Subcutaneous abdominal adipose tissue (tissue), 5 donors: Measurements from ENCODE around the gene PSMA5.

Source experiments
- H3K27ac ChIP-seq: one replicate; pipeline ENCODE4 v1.7.0; 2013; ENCODE audit warnings: low read depth, mild to moderate bottlenecking, inconsistent platforms, low read length, moderate library complexity
- H3K27me3 ChIP-seq, 5 donors: one replicate each; pipeline ENCODE4 v1.7.0; 2013; ENCODE audit warnings: low read length in 5 of 5, inconsistent platforms in 1 of 5; ENCODE audit not compliant: control insufficient read depth in 5 of 5, insufficient read depth in 4 of 5
- H3K36me3 ChIP-seq, 5 donors: one replicate each; pipeline ENCODE4 v1.7.0; 2013; ENCODE audit warnings: low read length in 5 of 5; ENCODE audit not compliant: control insufficient read depth in 5 of 5, insufficient read depth in 5 of 5
- H3K4me1 ChIP-seq, 5 donors: one replicate each; pipeline ENCODE4 v1.7.0; 2013; ENCODE audit warnings: low read length in 5 of 5, mild to moderate bottlenecking in 3 of 5, moderate library complexity in 1 of 5; ENCODE audit not compliant: control insufficient read depth in 5 of 5, insufficient read depth in 5 of 5
- H3K4me3 ChIP-seq, 5 donors: one replicate each; pipeline ENCODE4 v1.7.0; 2013; ENCODE audit warnings: low read length in 5 of 5, low read depth in 1 of 5
- H3K9ac ChIP-seq, 5 donors: one replicate each; pipeline ENCODE4 v1.7.0; 2013; ENCODE audit warnings: low read length in 5 of 5, mild to moderate bottlenecking in 4 of 5, moderate library complexity in 3 of 5
- H3K9me3 ChIP-seq, 5 donors: one replicate each; pipeline ENCODE4 v1.7.0; 2013; ENCODE audit warnings: low read length in 5 of 5; ENCODE audit not compliant: control insufficient read depth in 5 of 5
- donor health status: healthy.
- donor health status: healthy.
- donor health status: healthy.
- donor health status: healthy.
- donor health status: healthy.

The PSMA5 gene

GRCh38 chr1:109357616-109358015, 68.6 kb downstream of the PSMA5 start:
- Histone ChIP-seq H3K9me3 (no peaks in the 10 kb centered on the region), H3K4me1 (peaks cover 0 to 20% (median 9%) of the 10 kb centered on the region in 5 donors), H3K27ac (no peak overlapping the region), H3K4me3 (no peak overlapping the region), H3K36me3 (peaks cover 2 to 22% (median 11%) of the 10 kb centered on the region in 5 donors), H3K27me3 (no peaks in the 10 kb centered on the region), H3K9ac (no peak overlapping the region)

DNA sequence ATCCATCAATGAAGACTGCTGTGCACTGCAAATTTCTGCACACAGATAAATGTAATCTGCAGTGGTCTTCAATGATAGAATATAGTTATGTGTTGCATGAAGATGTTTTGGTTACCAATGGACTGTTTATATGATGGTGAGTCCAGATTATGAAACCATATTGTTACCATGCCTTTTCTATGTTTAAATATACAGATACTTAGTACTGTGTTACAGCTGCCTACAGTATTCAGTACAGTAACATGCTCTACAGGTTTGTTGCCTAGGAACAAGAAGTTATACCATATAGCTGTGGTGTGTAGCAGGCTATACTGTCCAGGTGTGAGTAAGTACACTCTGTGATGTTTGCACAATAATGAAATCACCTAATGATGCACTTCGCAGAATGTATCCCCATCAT, 69.3 kb downstream of the PSMA5 start:
- Histone ChIP-seq H3K36me3 (peaks cover 2 to 26% (median 17%) of the 10 kb centered on the region in 5 donors), H3K27ac (no peak overlapping the region), H3K27me3 (no peaks in the 10 kb centered on the region), H3K9me3 (no peaks in the 10 kb centered on the region), H3K9ac (no peak overlapping the region), H3K4me1 (peaks cover 0 to 21% (median 7%) of the 10 kb centered on the region in 5 donors), H3K4me3 (no peak overlapping the region)

GRCh38 chr1:109356505-109356904, 69.7 kb downstream of the PSMA5 start:
- peaks cover 0 to 17% (median 3%) of the 10 kb centered on the region in 5 donors for H3K4me1 ChIP-seq
- peaks cover 6 to 29% (median 21%) of the 10 kb centered on the region in 5 donors for H3K36me3 ChIP-seq
- no peaks in the 10 kb centered on the region for H3K27me3 ChIP-seq
- H3K4me3 ChIP-seq = no peak overlapping the region
- H3K9me3 ChIP-seq = no peaks in the 10 kb centered on the region
- no peak overlapping the region for H3K9ac ChIP-seq
- no peak overlapping the region for H3K27ac ChIP-seq

DNA sequence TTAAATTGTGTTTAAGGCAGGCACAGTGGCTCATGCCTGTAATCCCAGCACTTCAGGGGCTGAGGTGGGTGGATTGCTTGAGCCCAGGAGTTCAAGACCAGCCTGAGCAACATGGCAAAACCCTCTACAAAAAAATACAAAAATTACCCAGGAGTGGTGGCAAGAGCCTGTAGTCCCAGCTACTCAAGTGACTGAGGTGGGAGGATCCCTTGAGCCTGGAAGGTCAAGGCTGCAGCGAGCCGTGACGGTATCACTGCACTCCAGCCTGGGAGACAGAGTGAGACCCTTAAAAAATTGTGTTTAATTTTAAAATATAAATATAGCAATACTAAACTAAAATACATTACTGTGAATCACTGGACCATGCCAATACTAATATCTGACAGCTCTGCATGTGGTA, 71.3 kb downstream of the PSMA5 start:
- no peaks in the 10 kb centered on the region for H3K9me3 ChIP-seq

GRCh38 chr1:109351457-109351856, 74.8 kb downstream of the PSMA5 start:
- Histone ChIP-seq H3K36me3 (peaks cover 23 to 58% (median 54%) of the 10 kb centered on the region in 5 donors), H3K4me3 (no peak overlapping the region), H3K9ac (no peak overlapping the region)

More for the DNA sequence above, 71.3 kb downstream of the PSMA5 start:
- H3K27me3 ChIP-seq = no peaks in the 10 kb centered on the region
- no peak overlapping the region for H3K9ac ChIP-seq
- no peak overlapping the region for H3K27ac ChIP-seq
- H3K4me1 ChIP-seq = peaks cover 0 to 8% (median 0%) of the 10 kb centered on the region in 5 donors
- peaks cover 15 to 41% (median 35%) of the 10 kb centered on the region in 5 donors for H3K36me3 ChIP-seq
- H3K4me3 ChIP-seq = no peak overlapping the region

GRCh38 chr1:109350655-109351054, 75.6 kb downstream of the PSMA5 start:
- no peak overlapping the region for H3K4me3 ChIP-seq
- H3K36me3 ChIP-seq = peaks cover 23 to 61% (median 58%) of the 10 kb centered on the region in 5 donors
- peaks cover 0 to 11% (median 0%) of the 10 kb centered on the region in 5 donors for H3K4me1 ChIP-seq
- no peaks in the 10 kb centered on the region for H3K9me3 ChIP-seq
- no peak overlapping the region for H3K9ac ChIP-seq
- no peak overlapping the region for H3K27ac ChIP-seq
- H3K27me3 ChIP-seq = no peaks in the 10 kb centered on the region

More at GRCh38 chr1:109351457-109351856, 74.8 kb downstream of the PSMA5 start:
- Histone ChIP-seq H3K9me3 (no peaks in the 10 kb centered on the region), H3K4me1 (peaks cover 0 to 11% (median 0%) of the 10 kb centered on the region in 5 donors), H3K27me3 (no peaks in the 10 kb centered on the region), H3K27ac (no peak overlapping the region)

DNA sequence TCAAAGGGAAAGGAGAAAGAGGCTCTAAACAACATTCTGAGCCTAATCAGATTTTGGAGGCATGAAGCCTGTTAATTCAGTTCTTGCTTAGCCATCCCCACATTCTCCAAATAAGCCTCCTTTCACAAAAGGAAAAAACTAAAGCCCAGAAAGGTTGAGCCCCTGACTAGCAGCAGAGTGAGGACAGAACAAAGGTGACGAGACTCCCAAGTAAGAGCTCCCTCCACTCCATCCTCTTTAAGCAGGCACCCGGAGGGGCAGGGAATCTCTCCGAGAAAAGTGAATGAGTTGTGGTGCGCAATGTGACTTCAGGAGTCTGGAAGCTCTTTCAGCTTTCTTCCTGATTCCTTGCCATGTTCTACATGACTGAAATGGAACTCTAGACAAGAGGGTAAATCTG, 76.1 kb downstream of the PSMA5 start:
- Histone ChIP-seq H3K36me3 (peaks cover 25 to 66% (median 58%) of the 10 kb centered on the region in 5 donors), H3K27ac (no peak overlapping the region), H3K27me3 (no peaks in the 10 kb centered on the region)

More for the DNA sequence above, 76.1 kb downstream of the PSMA5 start:
- no peak overlapping the region for H3K4me3 ChIP-seq
- H3K9ac ChIP-seq = no peak overlapping the region
- peaks cover 0 to 11% (median 0%) of the 10 kb centered on the region in 5 donors for H3K4me1 ChIP-seq
- no peaks in the 10 kb centered on the region for H3K9me3 ChIP-seq
